Measurements from ENCODE around the gene NPIPB5. TPM values are rescaled to one million over a fixed set of nuclear protein-coding genes. Genes with fewer than 3 reads are reported as not detected.

Gene NPIPB5
- total RNA-seq, 4 donors from 2014 or later: 318 to 906 (median 637) TPM

Small RNAs within 50 kb of the gene (small RNA-seq; reads per million reads assigned to genes)
- 0 reads per million in 4 donors for gene AC106788.1

Other genes starting within 250 kb of the NPIPB5 start
- 100 to 1,000 TPM in 1 of 4 donors, 10 to 100 TPM in 3; 23.2 to 107 (median 46.0) TPM for gene POLR3E, start 213.5 kb upstream of the NPIPB5 start, total RNA-seq
- 100 to 1,000 TPM in 1 of 4 donors, 10 to 100 TPM in 3; 21.7 to 317 (median 24.1) TPM for gene CDR2, start 136.3 kb upstream of the NPIPB5 start, total RNA-seq